Type B pancreatic cell (in vitro differentiated cells): ENCODE data around the gene SLC7A8. TPM values are rescaled to one million over a fixed set of nuclear protein-coding genes. Genes with fewer than 3 reads are reported as not detected.
"Not testable (repeated sequence)": the region's sequence is repeated elsewhere in the genome, so short reads cannot be mapped to it uniquely, and the experiment has no call there.

Experiments used
- DNase-seq: peaks from one replicate; pipeline ENCODE4 v3.0.0; 2021; ENCODE audit warnings: mixed read lengths; ENCODE audit not compliant: unreplicated experiment; ENCODE audit errors: extremely low spot score
- H3K27ac Mint-ChIP-seq: 2 replicates; pipeline ENCODE4 v1.8.0; 2021; ENCODE audit warnings: mild to moderate bottlenecking, mixed read lengths
- H3K27me3 Mint-ChIP-seq: 2 replicates; pipeline ENCODE4 v1.8.0; 2021; ENCODE audit warnings: mixed read lengths
- H3K36me3 Mint-ChIP-seq: 2 replicates; pipeline ENCODE4 v1.8.0; 2021; ENCODE audit warnings: mixed read lengths
- H3K4me1 Mint-ChIP-seq: one replicate; pipeline ENCODE4 v1.8.0; 2021; ENCODE audit warnings: mixed read lengths; ENCODE audit not compliant: unreplicated experiment
- H3K4me3 Mint-ChIP-seq: 2 replicates; pipeline ENCODE4 v1.8.0; 2021; ENCODE audit warnings: mild to moderate bottlenecking, mixed read lengths
- H3K9me3 Mint-ChIP-seq: 2 replicates; pipeline ENCODE4 v1.8.0; 2021; ENCODE audit warnings: mixed read lengths
- CTCF ChIP-seq: fragments of 200-600 bp; sonication (generic); conservative IDR thresholded peaks from 2 replicates; pipeline ENCODE4 v1.5.0; 2021; ENCODE audit warnings: antibody characterized with exemption, mild to moderate bottlenecking
- total RNA-seq: library from RNA; stranded (reverse); gene quantifications from 2 replicates; pipeline ENCODE4 v1.2.1, GENCODE V29; 2021; ENCODE audit warnings: low replicate concordance

Gene SLC7A8
- total RNA-seq, 1 donor from 2014 or later = 56.1 TPM

- Mint-ChIP-seq H3K27ac (no peak overlapping the region), H3K4me3 (no peak overlapping the region), H3K9me3 (no peaks in the 10 kb centered on the region), H3K36me3 (no peaks in the 10 kb centered on the region), H3K27me3 (peaks cover 3% of the 10 kb centered on the region), H3K4me1 (no peaks in the 10 kb centered on the region)
- DNase-seq = no peak
- no peak for TF ChIP-seq CTCF
Observed at GRCh38 chr14:23206422-23207145, 23.1 kb upstream of the SLC7A8 start.

GRCh38 chr14:23202001-23202400 lies 18.5 kb upstream of the SLC7A8 start:
- no peaks in the 10 kb centered on the region for H3K36me3 Mint-ChIP-seq

GRCh38 chr14:23199141-23199540 lies 15.7 kb upstream of the SLC7A8 start:
- not testable (repeated sequence) for H3K27me3 Mint-ChIP-seq, DNase-seq, H3K4me1 Mint-ChIP-seq, H3K9me3 Mint-ChIP-seq, H3K4me3 Mint-ChIP-seq, H3K36me3 Mint-ChIP-seq, H3K27ac Mint-ChIP-seq

More at GRCh38 chr14:23202001-23202400, 18.5 kb upstream of the SLC7A8 start:
- no peaks in the 10 kb centered on the region for H3K9me3 Mint-ChIP-seq
- no peak for TF ChIP-seq CTCF
- no peak overlapping the region for H3K4me3 Mint-ChIP-seq
- H3K27ac Mint-ChIP-seq = no peak overlapping the region
- no peak for DNase-seq
- H3K4me1 Mint-ChIP-seq = no peaks in the 10 kb centered on the region
- H3K27me3 Mint-ChIP-seq = no peaks in the 10 kb centered on the region

GRCh38 chr14:23196487-23196886 lies 13.0 kb upstream of the SLC7A8 start:
- H3K27me3 Mint-ChIP-seq, H3K4me1 Mint-ChIP-seq, H3K36me3 Mint-ChIP-seq, H3K9me3 Mint-ChIP-seq, H3K27ac Mint-ChIP-seq, DNase-seq, H3K4me3 Mint-ChIP-seq: not testable (repeated sequence)

- Mint-ChIP-seq H3K9me3 (no peaks in the 10 kb centered on the region), H3K27me3 (peaks cover 3% of the 10 kb centered on the region), H3K36me3 (no peaks in the 10 kb centered on the region), H3K4me3 (no peak overlapping the region), H3K27ac (no peak overlapping the region), H3K4me1 (no peaks in the 10 kb centered on the region)
- no peak for TF ChIP-seq CTCF
- DNase-seq = no peak
Observed at GRCh38 chr14:23195552-23196101, 12.2 kb upstream of the SLC7A8 start.

GRCh38 chr14:23193432-23193831 lies 10.0 kb upstream of the SLC7A8 start:
- DNase-seq = no peak
- Mint-ChIP-seq H3K27ac (no peak overlapping the region), H3K9me3 (no peaks in the 10 kb centered on the region), H3K4me1 (no peaks in the 10 kb centered on the region), H3K4me3 (no peak overlapping the region), H3K27me3 (peaks cover 8% of the 10 kb centered on the region), H3K36me3 (no peaks in the 10 kb centered on the region)
- TF ChIP-seq CTCF = no peak
